ENCODE data around the gene ZNHIT1.

DNA sequence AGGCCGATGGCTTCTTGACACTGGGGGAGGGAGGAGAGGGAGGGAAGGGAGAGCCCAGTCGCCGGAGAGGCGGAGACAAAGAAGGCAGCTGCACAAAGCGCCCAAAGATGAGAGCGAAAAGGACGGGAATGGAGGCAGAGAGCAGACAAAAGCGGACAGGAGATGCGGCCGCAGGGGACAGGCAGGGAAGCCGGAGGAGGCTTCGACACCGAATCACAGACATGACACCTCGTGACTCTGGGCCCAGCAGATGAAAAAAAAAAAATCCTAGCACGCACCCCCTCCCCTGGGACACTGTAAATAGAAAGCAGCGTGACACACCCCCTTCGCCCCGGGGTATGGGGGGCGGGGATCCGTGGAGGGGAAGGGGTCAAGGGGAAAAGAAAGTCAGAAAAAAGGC lies 38.8 kb upstream of the ZNHIT1 start:
- no peak for TF ChIP-seq CTCF (IDR thresholded peaks at IDR 0.05)
- TF ChIP-seq EP300 (IDR thresholded peaks at IDR 0.05): no peak
